IMR-90 (cell line): ENCODE data around the gene CLTA. TPM values are rescaled to one million over a fixed set of nuclear protein-coding genes. Genes with fewer than 3 reads are reported as not detected.

Experiments used
- ATAC-seq: fragments of 200-7000 bp; cut with Tn5 transposase; 2 replicates; pipeline ENCODE4 v1.9.1; 2020; ENCODE audit warnings: low read depth, mild to moderate bottlenecking, moderate library complexity
- BruUV-seq: library from RNA; stranded (reverse); fragments of 400-500 nt; replicated peaks from 2 replicates; lab custom pipeline; 2021; lab: Mats Ljungman, UMichigan
- CTCF ChIA-PET: fragments of 300-600 bp; formaldehyde crosslinking; extraction: SDS; loops from one replicate; lab custom pipeline; 2021; ENCODE audit warnings: antibody characterized with exemption; lab: Yijun Ruan, JAX
- POLR2A ChIA-PET: fragments of 300-600 bp; sonication (Branson Sonifier 250); formaldehyde crosslinking; loops from one replicate; lab custom pipeline; 2022; ENCODE audit warnings: antibody characterized with exemption; ENCODE audit not compliant: unreplicated experiment; lab: Charles Lee
- DNase-seq: peaks from one replicate; pipeline ENCODE4 v3.0.0; 2013
- H2AFZ ChIP-seq: replicated peaks from 2 replicates; pipeline ENCODE3; 2013; ENCODE audit warnings: low read length, mild to moderate bottlenecking; ENCODE audit not compliant: poor library complexity
- H2AK5ac ChIP-seq: 2 replicates; pipeline ENCODE4 v1.6.1; 2013; ENCODE audit warnings: low read depth, low read length, inconsistent platforms
- H2AK9ac ChIP-seq: replicated peaks from 2 replicates; pipeline ENCODE3; 2013; ENCODE audit warnings: mild to moderate bottlenecking, low read depth, low read length, moderate library complexity; ENCODE audit not compliant: poor library complexity
- H2BK120ac ChIP-seq: 2 replicates; pipeline ENCODE4 v1.6.1; 2013; ENCODE audit warnings: low read depth, low read length, inconsistent platforms
- H2BK15ac ChIP-seq: 3 replicates; pipeline ENCODE4 v1.6.1; 2013; ENCODE audit warnings: low read depth, low read length, inconsistent platforms
- H2BK20ac ChIP-seq: 2 replicates; pipeline ENCODE4 v1.6.1; 2013; ENCODE audit warnings: low read depth, mild to moderate bottlenecking, inconsistent platforms, low read length, moderate library complexity
- H2BK5ac ChIP-seq: 2 replicates; pipeline ENCODE4 v1.6.1; 2013; ENCODE audit warnings: mild to moderate bottlenecking, low read depth, low read length, inconsistent platforms; ENCODE audit not compliant: poor library complexity, severe bottlenecking
- H3K14ac ChIP-seq: replicated peaks from 2 replicates; pipeline ENCODE4 v1.6.1; 2013; ENCODE audit warnings: low read depth, low read length, inconsistent platforms
- H3K18ac ChIP-seq: 2 replicates; pipeline ENCODE4 v1.6.1; 2013; ENCODE audit warnings: low read depth, low read length, control low read depth
- H3K23ac ChIP-seq: 2 replicates; pipeline ENCODE4 v1.6.1; 2013; ENCODE audit warnings: low read depth, low read length, inconsistent platforms
- H3K27ac ChIP-seq: 2 replicates; pipeline ENCODE4 v1.5.1; 2013; ENCODE audit warnings: mild to moderate bottlenecking, control low read depth, low read length; ENCODE audit not compliant: insufficient read depth
- H3K27me3 ChIP-seq: 2 replicates; pipeline ENCODE4 v1.6.1; 2013; ENCODE audit warnings: low read length; ENCODE audit not compliant: control insufficient read depth, insufficient read depth
- H3K36me3 ChIP-seq: 2 replicates; pipeline ENCODE4 v1.6.1; 2013; ENCODE audit warnings: low read length, mixed read lengths; ENCODE audit not compliant: control insufficient read depth, insufficient read depth
- H3K4ac ChIP-seq: 2 replicates; pipeline ENCODE4 v1.6.1; 2013; ENCODE audit warnings: low read depth, low read length, inconsistent platforms
- H3K4me1 ChIP-seq: 2 replicates; pipeline ENCODE4 v1.6.1; 2013; ENCODE audit warnings: low read length, mixed read lengths; ENCODE audit not compliant: control insufficient read depth, insufficient read depth
- H3K4me2 ChIP-seq: 2 replicates; pipeline ENCODE4 v1.6.1; 2013; ENCODE audit warnings: low read depth, mild to moderate bottlenecking, control low read depth, low read length, moderate library complexity
- H3K4me3 ChIP-seq: 2 replicates; pipeline ENCODE4 v1.5.1; 2013; ENCODE audit warnings: low read depth, mild to moderate bottlenecking, control low read depth, low read length, moderate library complexity; ENCODE audit not compliant: insufficient read depth
- H3K56ac ChIP-seq: 2 replicates; pipeline ENCODE4 v1.6.1; 2013; ENCODE audit warnings: low read length, inconsistent platforms; ENCODE audit not compliant: insufficient read depth; ENCODE audit errors: extremely low read depth
- H3K79me1 ChIP-seq, 2 experiments: 2 replicates each; pipeline ENCODE4 v1.6.1; 2013; ENCODE audit warnings: low read length in 2 of 2, inconsistent platforms in 1 of 2, low read depth in 1 of 2
- H3K9ac ChIP-seq: 2 replicates; pipeline ENCODE4 v1.6.1; 2013; ENCODE audit warnings: low read depth, low read length, control low read depth
- H3K9me1 ChIP-seq: 2 replicates; pipeline ENCODE4 v1.6.1; 2013; ENCODE audit warnings: low read length, inconsistent platforms; ENCODE audit not compliant: insufficient read depth
- H3K9me3 ChIP-seq: 2 replicates; pipeline ENCODE4 v1.6.1; 2013; ENCODE audit warnings: low read length; ENCODE audit not compliant: control insufficient read depth, insufficient read depth
- H4K20me1 ChIP-seq: 2 replicates; pipeline ENCODE4 v1.6.1; 2013; ENCODE audit warnings: low read length, inconsistent platforms; ENCODE audit not compliant: insufficient read depth
- H4K5ac ChIP-seq: 2 replicates; pipeline ENCODE4 v1.6.1; 2013; ENCODE audit warnings: mild to moderate bottlenecking, low read depth, low read length, control low read depth
- H4K8ac ChIP-seq, 2 experiments: 2 replicates each; pipeline ENCODE4 v1.6.1; 2013; ENCODE audit warnings: low read depth in 2 of 2, low read length in 2 of 2, control low read depth in 1 of 2, inconsistent platforms in 1 of 2
- H4K91ac ChIP-seq: 2 replicates; pipeline ENCODE4 v1.6.1; 2013; ENCODE audit warnings: low read depth, low read length, inconsistent platforms; ENCODE audit not compliant: insufficient read depth
- CHD1 ChIP-seq: IDR thresholded peaks from 2 replicates; pipeline ENCODE4 v1.6.1; 2012; ENCODE audit warnings: low read depth, low read length, improper control_type of control experiment
- FOS ChIP-seq: fragments of 150-350 bp; IDR thresholded peaks from 2 replicates; pipeline ENCODE4 v1.6.1; 2016; ENCODE audit warnings: low read depth, low read length
- MAZ ChIP-seq: IDR thresholded peaks from 2 replicates; pipeline ENCODE4 v1.6.1; 2012; ENCODE audit warnings: low read depth, mild to moderate bottlenecking, low read length, improper control_type of control experiment, moderate library complexity, borderline replicate concordance
- MXI1 ChIP-seq: IDR thresholded peaks from 2 replicates; pipeline ENCODE4 v1.6.1; 2012; ENCODE audit warnings: low read depth, mild to moderate bottlenecking, low read length, moderate library complexity, borderline replicate concordance
- POLR2A ChIP-seq: IDR thresholded peaks from 2 replicates; pipeline ENCODE4 v1.6.1; 2012; ENCODE audit warnings: mild to moderate bottlenecking, low read depth, low read length
- WGBS, 2 experiments: methylation state at CpG; one replicate each; pipeline versions ENCODE4 v1.1.5 to v1.1.7; 2013; ENCODE audit warnings: missing lambda C conversion rate in 2 of 2; ENCODE audit not compliant: insufficient read length in 1 of 2; ENCODE audit errors: extremely low coverage in 2 of 2; 5-methylcytosine and 5-hydroxymethylcytosine counted together
- dilution Hi-C: fragments of 300-500 bp; cut with HindIII; formaldehyde crosslinking; loops from one replicate; pipeline ENCODE4 v1.14.3; 2018; ENCODE audit warnings: low sequenced_read_pairs; ENCODE audit not compliant: unreplicated experiment
- in situ Hi-C: fragments of 300-500 bp; cut with MboI; formaldehyde crosslinking; loops from 3 replicates; pipeline ENCODE4 v1.14.3; 2019; ENCODE audit warnings: low sequenced_read_pairs, inconsistent platforms, mixed read lengths
- intact Hi-C: fragments of 100-400 bp; cut with micrococcal nuclease; formaldehyde crosslinking; loops from 2 replicates; pipeline ENCODE4 v1.10.0; 2022
- polyA plus RNA-seq, 3 experiments: library from polyadenylated mRNA; depleted of rRNA; stranded (reverse); fragments of >200 nt; gene quantifications; 2 replicates each; pipeline ENCODE4 v1.2.3, GENCODE V29; 2012; ENCODE audit warnings: low replicate concordance in 1 of 3
- total RNA-seq: library from RNA; depleted of rRNA; stranded (reverse); fragments of >200 nt; gene quantifications from 2 replicates; pipeline ENCODE4 v1.2.3, GENCODE V29; 2012
- TF ChIP-seq, protein P1 (sequence below): conservative IDR thresholded peaks from 2 replicates; pipeline ENCODE4 v1.5.1; 2012; ENCODE audit warnings: mild to moderate bottlenecking, low read depth, low read length, improper control_type of control experiment

CLTA gene
- total and polyA plus RNA-seq, 2 of the 4 experiments (the other 2 are of a cell fraction) = 133 to 246 TPM

DNA sequence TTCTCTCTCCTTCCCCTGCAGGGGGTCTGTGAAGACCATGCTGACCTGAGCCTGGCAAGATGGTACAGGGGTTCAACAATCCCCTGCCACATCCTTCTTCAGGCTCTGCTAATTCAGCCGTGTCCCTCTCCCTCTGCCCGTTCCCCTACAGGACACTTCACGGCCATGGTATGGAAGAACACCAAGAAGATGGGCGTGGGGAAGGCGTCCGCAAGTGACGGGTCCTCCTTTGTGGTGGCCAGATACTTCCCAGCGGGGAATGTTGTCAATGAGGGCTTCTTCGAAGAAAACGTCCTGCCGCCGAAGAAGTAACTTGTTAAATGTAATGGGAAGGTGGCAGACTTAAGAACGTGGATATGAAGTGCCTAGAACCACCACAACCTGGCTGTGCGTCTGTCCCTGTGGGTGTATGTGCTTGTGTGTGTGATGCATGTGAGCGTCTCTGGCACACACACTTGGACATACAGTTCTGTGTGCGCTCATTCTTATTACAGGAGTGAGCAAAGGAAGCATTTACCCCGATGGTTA is 28.4 kb upstream of the CLTA start:
- peaks cover 31% of the 10 kb centered on the region for H3K4me1 ChIP-seq
- 0 out of 2 replicates have a peak overlapping the region, but pooled peaks have one; percentile 56 for H3K23ac ChIP-seq
- H2BK120ac ChIP-seq = peak overlapping the region; percentile 64
- H3K14ac ChIP-seq = peak overlapping the region; percentile 66; the same call in 1 of the 2 replicates
- ChIA-PET POLR2A (no interaction called here), CTCF (interaction anchor here (0.6 kb wide), 1 partner anchor 117 kb away, joined by 4 read pairs; no protein-coding TSS in a partner anchor)
- peak overlapping the region; percentile 36; the same call in 1 of the 2 replicates for H3K27ac ChIP-seq
- no peak overlapping the region for H3K4me3 ChIP-seq
- peak overlapping the region; percentile 80 for H4K91ac ChIP-seq
- in situ Hi-C loops = no loop called here
- H3K9me3 ChIP-seq = no peaks in the 10 kb centered on the region
- no TSS peak for BruUV-seq
- H4K20me1 ChIP-seq = no peaks in the 10 kb centered on the region
- DNase-seq (no peak), ATAC-seq (no peak)
- no peaks in the 10 kb centered on the region for H3K27me3 ChIP-seq
- peak overlapping the region; percentile 96 for H2AK5ac ChIP-seq
- H4K8ac ChIP-seq = peak overlapping the region; percentile 78 to 80
- H3K4me2 ChIP-seq = no peak overlapping the region
- H2BK15ac ChIP-seq = peak overlapping the region; percentile 89; the same call in 2 of the 3 replicates
- H4K5ac ChIP-seq = no peak overlapping the region; the same call in 1 of the 2 replicates
- 89% methylated on average over 6 of the region's 17 CpGs; no CpG with 5 or more reads in 1 of the 2 experiments for WGBS, 2 experiments
- no peak overlapping the region for H3K56ac ChIP-seq
- TF ChIP-seq POLR2A (no peak), MAZ (no peak), FOS (no peak), MXI1 (no peak), CHD1 (no peak)
- TF ChIP-seq, protein P1, sequence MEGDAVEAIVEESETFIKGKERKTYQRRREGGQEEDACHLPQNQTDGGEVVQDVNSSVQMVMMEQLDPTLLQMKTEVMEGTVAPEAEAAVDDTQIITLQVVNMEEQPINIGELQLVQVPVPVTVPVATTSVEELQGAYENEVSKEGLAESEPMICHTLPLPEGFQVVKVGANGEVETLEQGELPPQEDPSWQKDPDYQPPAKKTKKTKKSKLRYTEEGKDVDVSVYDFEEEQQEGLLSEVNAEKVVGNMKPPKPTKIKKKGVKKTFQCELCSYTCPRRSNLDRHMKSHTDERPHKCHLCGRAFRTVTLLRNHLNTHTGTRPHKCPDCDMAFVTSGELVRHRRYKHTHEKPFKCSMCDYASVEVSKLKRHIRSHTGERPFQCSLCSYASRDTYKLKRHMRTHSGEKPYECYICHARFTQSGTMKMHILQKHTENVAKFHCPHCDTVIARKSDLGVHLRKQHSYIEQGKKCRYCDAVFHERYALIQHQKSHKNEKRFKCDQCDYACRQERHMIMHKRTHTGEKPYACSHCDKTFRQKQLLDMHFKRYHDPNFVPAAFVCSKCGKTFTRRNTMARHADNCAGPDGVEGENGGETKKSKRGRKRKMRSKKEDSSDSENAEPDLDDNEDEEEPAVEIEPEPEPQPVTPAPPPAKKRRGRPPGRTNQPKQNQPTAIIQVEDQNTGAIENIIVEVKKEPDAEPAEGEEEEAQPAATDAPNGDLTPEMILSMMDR = no peak
- H3K36me3 ChIP-seq = peaks cover 10% of the 10 kb centered on the region
- peak overlapping the region; percentile 83 for H3K4ac ChIP-seq
- H2BK5ac ChIP-seq = peak overlapping the region; percentile 41
- H2BK20ac ChIP-seq = peak overlapping the region; percentile 65
- H2AFZ ChIP-seq = peak overlapping the region; percentile 34
- H3K18ac ChIP-seq = no peak overlapping the region; the same call in 1 of the 2 replicates
- H2AK9ac ChIP-seq = peak overlapping the region; percentile 31
- H3K9me1 ChIP-seq = peaks cover 39% of the 10 kb centered on the region
- intact Hi-C loops = loop anchor here (2.0 kb wide), 1 partner anchor 25 kb away; the partner anchor contains the start of gene GLIPR2
- no peak overlapping the region for H3K9ac ChIP-seq
- peaks cover 0 to 23% of the 10 kb centered on the region in 2 experiments; a peak in 2 of 4 replicates for H3K79me1 ChIP-seq
- dilution Hi-C loops = no loop called here
